AML-193 (cell line): ENCODE data around the gene ZP4.
A peak's percentile ranks its signal among the peaks of the same experiment; 100 is the strongest.

ENCODE experiments used
- DNase-seq, 2 experiments: peaks; one replicate each; lab custom pipeline; 2025; lab: John Stamatoyannopoulos, UW

ZP4 gene

GRCh38 chr1:237890822-237891221 lies at the start of gene ZP4:
TSS of gene ZP4 (minus strand) at chr1:237890922. CDS start at chr1:237890635, 287 bp downstream.
- no peak for DNase-seq

GRCh38 chr1:237938553-237938952 lies 47.8 kb upstream of the ZP4 start:
- no peak for DNase-seq

- no peak for DNase-seq
Observed at GRCh38 chr1:237938068-237938467, 47.3 kb upstream of the ZP4 start.

- no peak for DNase-seq
Observed at GRCh38 chr1:237932816-237933215, 42.1 kb upstream of the ZP4 start.

GRCh38 chr1:237931581-237931980 lies 40.9 kb upstream of the ZP4 start:
- DNase-seq, result no peak

GRCh38 chr1:237927198-237927597 lies 36.5 kb upstream of the ZP4 start:
- DNase-seq, result no peak

GRCh38 chr1:237921306-237921705 lies 30.6 kb upstream of the ZP4 start:
- no peak for DNase-seq

- DNase-seq, result no peak
Observed at GRCh38 chr1:237913345-237913744, 22.6 kb upstream of the ZP4 start.

GRCh38 chr1:237911911-237912310 lies 21.2 kb upstream of the ZP4 start:
- DNase-seq, result no peak

GRCh38 chr1:237910834-237911233 lies 20.1 kb upstream of the ZP4 start:
- DNase-seq, result no peak

- DNase-seq, result no peak
Observed at GRCh38 chr1:237903961-237904360, 13.2 kb upstream of the ZP4 start.

GRCh38 chr1:237902960-237903743 lies 12.4 kb upstream of the ZP4 start:
- no peak for DNase-seq

- peak in 1 of 2 experiments; percentile 7 for DNase-seq
Observed at GRCh38 chr1:237901299-237901934, 10.7 kb upstream of the ZP4 start.

GRCh38 chr1:237895630-237896029 lies 4.9 kb upstream of the ZP4 start:
- DNase-seq, result no peak

GRCh38 chr1:237894131-237894530 lies 3.4 kb upstream of the ZP4 start:
- DNase-seq, result no peak

- no peak for DNase-seq
Observed at GRCh38 chr1:237891979-237892378, 1.3 kb upstream of the ZP4 start.

- no peak for DNase-seq
Observed at GRCh38 chr1:237891266-237891665, 544 bp upstream of the ZP4 start.

GRCh38 chr1:237890416-237890815 lies 306 bp downstream of the ZP4 start:
- no peak for DNase-seq

- no peak for DNase-seq
Observed at GRCh38 chr1:237888143-237888542, 2.6 kb downstream of the ZP4 start.

- DNase-seq, result no peak
Observed at GRCh38 chr1:237887542-237887941, 3.2 kb downstream of the ZP4 start.

GRCh38 chr1:237884237-237884636 lies 6.5 kb downstream of the ZP4 start:
- DNase-seq, result no peak

GRCh38 chr1:237879195-237879594 lies 11.5 kb downstream of the ZP4 start:
- no peak for DNase-seq

GRCh38 chr1:237878406-237878805 lies 12.3 kb downstream of the ZP4 start:
- DNase-seq, result no peak

GRCh38 chr1:237877631-237878030 lies 13.1 kb downstream of the ZP4 start:
- DNase-seq, result no peak
